MCF 10A (cell line): ENCODE results near the gene FFAR3. TPM values are rescaled to one million over a fixed set of nuclear protein-coding genes. Genes with fewer than 3 reads are reported as not detected.

Experiments used
- Bru-seq: library from RNA; stranded (reverse); fragments of 400-500 nt; gene quantifications from one replicate; lab custom pipeline; 2021; lab: Mats Ljungman, UMichigan
- BruChase-seq, 2 experiments: library from RNA; stranded (reverse); fragments of 400-500 nt; gene quantifications; one replicate each; lab custom pipeline; 2021; lab: Mats Ljungman, UMichigan
- BruUV-seq: library from RNA; stranded (reverse); fragments of 400-500 nt; replicated peaks from 2 replicates; lab custom pipeline; 2021; lab: Mats Ljungman, UMichigan
- CTCF ChIA-PET: fragments of 300-600 bp; sonication (Branson Sonifier 250); formaldehyde crosslinking; extraction: SDS; loops from one replicate; lab custom pipeline; 2021; ENCODE audit warnings: antibody characterized with exemption, inconsistent platforms; lab: Yijun Ruan, JAX
- POLR2A ChIA-PET: fragments of 300-600, 350-650 bp; sonication (Branson Sonifier 250); formaldehyde crosslinking; extraction: SDS; loops from one replicate; lab custom pipeline; 2020; ENCODE audit warnings: antibody characterized with exemption, inconsistent platforms; lab: Yijun Ruan, JAX
- DNase-seq: peaks from one replicate; pipeline ENCODE4 v3.0.0-alpha.2; 2018; ENCODE audit not compliant: unreplicated experiment
- H3K27ac Mint-ChIP-seq: one replicate; pipeline ENCODE4 v1.8.0; 2022; ENCODE audit warnings: mild to moderate bottlenecking, low read depth, mixed read lengths; ENCODE audit not compliant: unreplicated experiment
- H3K27me3 Mint-ChIP-seq: one replicate; pipeline ENCODE4 v1.8.0; 2022; ENCODE audit warnings: mixed read lengths; ENCODE audit not compliant: insufficient read depth, unreplicated experiment
- H3K36me3 Mint-ChIP-seq: one replicate; pipeline ENCODE4 v1.8.0; 2022; ENCODE audit warnings: mild to moderate bottlenecking, moderate library complexity, mixed read lengths; ENCODE audit not compliant: insufficient read depth, unreplicated experiment
- H3K4me1 Mint-ChIP-seq: one replicate; pipeline ENCODE4 v1.8.0; 2022; ENCODE audit warnings: mixed read lengths; ENCODE audit not compliant: insufficient read depth, unreplicated experiment
- H3K4me3 Mint-ChIP-seq: one replicate; pipeline ENCODE4 v1.8.0; 2022; ENCODE audit warnings: mild to moderate bottlenecking, moderate library complexity, mixed read lengths; ENCODE audit not compliant: unreplicated experiment
- H3K9me3 Mint-ChIP-seq: one replicate; pipeline ENCODE4 v1.8.0; 2022; ENCODE audit warnings: mixed read lengths; ENCODE audit not compliant: unreplicated experiment
- intact Hi-C: fragments of 100-400 bp; cut with micrococcal nuclease; formaldehyde crosslinking; loops from 2 replicates; pipeline ENCODE4 v1.14.1; 2022
- long read RNA-seq: library from polyadenylated mRNA; stranded (forward); transcript quantifications from one replicate; pipeline ENCODE4 v2.0.0, GENCODE V29; 2022
- total RNA-seq: library from RNA; stranded (reverse); gene quantifications from 2 replicates; pipeline ENCODE4 v1.2.3, GENCODE V29; 2022
- TF ChIP-seq, protein P1 (sequence below): fragments of 200-600 bp; IDR thresholded peaks from one replicate; pipeline ENCODE4 v1.8.0; 2022; ENCODE audit warnings: antibody characterized with exemption, mild to moderate bottlenecking; ENCODE audit not compliant: unreplicated experiment

The FFAR3 gene, protein sequence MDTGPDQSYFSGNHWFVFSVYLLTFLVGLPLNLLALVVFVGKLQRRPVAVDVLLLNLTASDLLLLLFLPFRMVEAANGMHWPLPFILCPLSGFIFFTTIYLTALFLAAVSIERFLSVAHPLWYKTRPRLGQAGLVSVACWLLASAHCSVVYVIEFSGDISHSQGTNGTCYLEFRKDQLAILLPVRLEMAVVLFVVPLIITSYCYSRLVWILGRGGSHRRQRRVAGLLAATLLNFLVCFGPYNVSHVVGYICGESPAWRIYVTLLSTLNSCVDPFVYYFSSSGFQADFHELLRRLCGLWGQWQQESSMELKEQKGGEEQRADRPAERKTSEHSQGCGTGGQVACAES
- total RNA-seq = not detected in 2 replicates
- Bru-seq, nascent RNA = not detected
- not detected for BruChase-seq, experiment 1, labeled RNA remaining after a 6-hour chase
- not detected for BruChase-seq, experiment 2, labeled RNA remaining after a 2-hour chase
- long read RNA-seq = 0 reads

DNA sequence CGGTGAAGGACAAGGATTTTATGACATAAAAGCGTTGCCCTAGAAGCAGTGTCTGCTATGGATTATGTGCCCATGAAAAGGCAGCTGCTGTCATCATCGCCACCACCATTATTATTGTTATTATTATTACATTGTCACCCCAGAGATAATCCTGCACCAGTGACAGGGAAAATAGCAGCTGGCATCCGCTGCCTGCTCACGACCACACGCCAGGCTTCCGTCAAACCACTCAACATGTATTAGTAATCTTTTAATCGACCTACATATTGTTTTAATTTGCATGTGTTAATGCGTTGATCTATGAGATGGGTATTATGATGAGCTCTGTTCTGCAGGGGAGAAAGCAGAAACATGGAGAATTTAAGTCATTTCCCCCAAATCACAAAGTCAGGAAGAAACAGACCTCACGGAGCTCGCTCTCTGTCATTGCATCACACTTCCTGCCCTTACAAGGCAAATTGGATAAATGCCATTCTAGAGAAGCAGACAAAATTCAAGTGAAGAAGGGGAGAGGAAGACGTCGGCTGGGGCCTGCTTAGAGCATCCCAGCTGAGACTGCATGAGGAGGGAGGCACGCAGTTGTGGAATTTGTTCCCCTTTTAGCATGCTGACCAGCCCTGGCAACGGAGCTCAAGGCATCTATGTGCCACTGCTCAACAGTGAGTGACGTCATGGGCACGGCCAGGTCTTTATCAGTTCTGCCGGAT is at the start of gene FFAR3:
FFAR3 (plus strand) TSS at position 594 of the 707 bp plus-strand sequence. CDS start 431 bp downstream, outside the sequence.
- peaks cover 6% of the 10 kb centered on the region for H3K4me1 Mint-ChIP-seq
- no peaks in the 10 kb centered on the region for H3K9me3 Mint-ChIP-seq
- BruUV-seq = no TSS peak
- no peak within 1 kb of the TSS for H3K4me3 Mint-ChIP-seq
- DNase-seq = peak; percentile 30
- intact Hi-C loops = loop anchor here (10.0 kb wide), 1 partner anchor 93 kb away; the partner anchor contains the start of gene USF2
- TF ChIP-seq, protein P1, sequence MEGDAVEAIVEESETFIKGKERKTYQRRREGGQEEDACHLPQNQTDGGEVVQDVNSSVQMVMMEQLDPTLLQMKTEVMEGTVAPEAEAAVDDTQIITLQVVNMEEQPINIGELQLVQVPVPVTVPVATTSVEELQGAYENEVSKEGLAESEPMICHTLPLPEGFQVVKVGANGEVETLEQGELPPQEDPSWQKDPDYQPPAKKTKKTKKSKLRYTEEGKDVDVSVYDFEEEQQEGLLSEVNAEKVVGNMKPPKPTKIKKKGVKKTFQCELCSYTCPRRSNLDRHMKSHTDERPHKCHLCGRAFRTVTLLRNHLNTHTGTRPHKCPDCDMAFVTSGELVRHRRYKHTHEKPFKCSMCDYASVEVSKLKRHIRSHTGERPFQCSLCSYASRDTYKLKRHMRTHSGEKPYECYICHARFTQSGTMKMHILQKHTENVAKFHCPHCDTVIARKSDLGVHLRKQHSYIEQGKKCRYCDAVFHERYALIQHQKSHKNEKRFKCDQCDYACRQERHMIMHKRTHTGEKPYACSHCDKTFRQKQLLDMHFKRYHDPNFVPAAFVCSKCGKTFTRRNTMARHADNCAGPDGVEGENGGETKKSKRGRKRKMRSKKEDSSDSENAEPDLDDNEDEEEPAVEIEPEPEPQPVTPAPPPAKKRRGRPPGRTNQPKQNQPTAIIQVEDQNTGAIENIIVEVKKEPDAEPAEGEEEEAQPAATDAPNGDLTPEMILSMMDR = no peak
- peaks cover 61% of the 10 kb centered on the region for H3K27me3 Mint-ChIP-seq
- ChIA-PET CTCF (interaction anchor here (2.8 to 7.1 kb wide), 2 partner anchors 112 to 137 kb away, joined by 17 to 143 read pairs; no protein-coding TSS in a partner anchor), POLR2A (no interaction called here)
- H3K27ac Mint-ChIP-seq = no peak within 1 kb of the TSS
- H3K36me3 Mint-ChIP-seq = no peaks in the 10 kb centered on the region

DNA sequence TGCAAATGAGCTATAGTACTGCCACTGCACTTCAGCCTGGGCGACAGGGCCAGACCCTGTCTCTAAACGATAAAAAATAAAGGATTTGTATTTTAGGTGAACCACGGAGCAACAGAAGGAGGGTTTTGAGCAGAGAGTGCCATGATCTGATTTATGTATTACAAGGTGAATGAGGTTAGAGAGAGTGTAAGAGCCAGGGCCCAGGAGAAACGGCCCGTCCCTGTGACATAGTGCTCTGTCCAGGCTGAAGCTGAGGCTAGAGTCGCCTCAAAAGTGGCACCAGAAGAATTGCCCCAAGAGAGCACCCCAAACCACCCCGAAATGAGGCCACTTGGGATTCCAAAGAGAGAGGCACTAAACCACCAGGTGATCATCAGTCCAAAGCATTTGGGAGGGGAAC is 49.4 kb upstream of the FFAR3 start:
- Mint-ChIP-seq H3K27ac (no peak overlapping the region), H3K4me1 (peaks cover 9% of the 10 kb centered on the region), H3K36me3 (no peaks in the 10 kb centered on the region), H3K27me3 (peaks cover 4% of the 10 kb centered on the region), H3K9me3 (no peaks in the 10 kb centered on the region), H3K4me3 (no peak overlapping the region)
- POLR2A ChIA-PET = no interaction called here
- CTCF ChIA-PET = interaction anchor here (0.6 kb wide), 1 partner anchor 28 kb away, joined by 3 read pairs; no protein-coding TSS in a partner anchor
- intact Hi-C loops = no loop called here
- no TSS peak for BruUV-seq
- no peak for DNase-seq
- TF ChIP-seq, protein P1 = no peak

DNA sequence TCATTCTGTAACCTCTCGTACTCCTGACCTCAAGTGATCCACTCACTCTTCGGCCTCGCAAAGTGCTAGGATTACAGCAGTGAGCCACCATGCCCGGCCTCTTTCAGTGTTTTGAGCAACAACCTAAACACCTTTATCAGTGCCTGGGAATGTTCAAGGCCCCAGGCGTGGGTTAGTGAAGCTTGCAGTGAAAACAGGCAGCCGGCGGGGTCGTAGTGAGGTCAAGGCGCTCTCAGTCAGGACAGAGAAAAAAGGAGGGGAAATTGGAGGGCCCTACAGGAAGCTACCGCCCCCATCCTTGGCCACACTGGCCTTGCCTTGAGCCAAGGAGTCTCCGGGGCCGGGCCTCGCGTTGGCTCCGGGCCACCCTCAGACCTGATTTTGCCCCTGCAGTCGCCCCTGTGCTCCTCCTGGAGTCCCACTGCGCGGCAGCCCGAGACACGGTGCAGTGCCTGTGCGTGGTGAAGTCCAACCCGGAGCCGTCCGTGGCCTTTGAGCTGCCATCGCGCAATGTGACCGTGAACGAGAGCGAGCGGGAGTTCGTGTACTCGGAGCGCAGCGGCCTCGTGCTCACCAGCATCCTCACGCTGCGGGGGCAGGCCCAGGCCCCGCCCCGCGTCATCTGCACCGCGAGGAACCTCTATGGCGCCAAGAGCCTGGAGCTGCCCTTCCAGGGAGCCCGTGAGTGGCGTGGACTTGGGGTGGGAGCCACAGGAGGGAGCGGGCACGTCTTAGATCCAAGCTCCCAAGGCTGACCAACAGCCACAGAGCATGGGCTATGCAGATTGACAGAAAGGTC is 48.6 kb upstream of the FFAR3 start:
- TF ChIP-seq, protein P1 = no peak
- POLR2A ChIA-PET = no interaction called here
- no TSS peak for BruUV-seq
- DNase-seq = no peak
- intact Hi-C loops = no loop called here
- Mint-ChIP-seq H3K4me1 (peaks cover 9% of the 10 kb centered on the region), H3K36me3 (no peaks in the 10 kb centered on the region), H3K27me3 (no peaks in the 10 kb centered on the region), H3K9me3 (no peaks in the 10 kb centered on the region), H3K4me3 (no peak overlapping the region), H3K27ac (no peak overlapping the region)
- CTCF ChIA-PET = interaction anchor here (1.1 kb wide), 1 partner anchor 38 kb away, joined by 4 read pairs; no protein-coding TSS in a partner anchor
